Testis (tissue), 2 donors: ENCODE measurements around the gene MIPEP.

Experiments
- CTCF ChIP-seq, 3 experiments: fragments of 450-650 bp in 2 of 3; fragments of 200-600 bp in 1 of 3; sonication (generic) in 1 of 3; IDR thresholded peaks; one replicate each; pipeline ENCODE4 v1.5.1; 2016 to 2019; ENCODE audit warnings: antibody characterized with exemption in 3 of 3, mild to moderate bottlenecking in 2 of 3, moderate library complexity in 1 of 3
- POLR2A ChIP-seq: fragments of 450-650 bp; IDR thresholded peaks from one replicate; pipeline ENCODE4 v1.6.1; 2017; ENCODE audit warnings: antibody characterized with exemption, mild to moderate bottlenecking, moderate library complexity

GRCh38 chr13:23744315-23744714 is 144.9 kb downstream of the MIPEP start:
- TF ChIP-seq POLR2A (no peak), CTCF (IDR thresholded peaks at IDR 0.05) (no peak)
